Keratinocyte (primary cell): ENCODE data around the gene N4BP3.

Experiments used
- EZH2 ChIP-seq: IDR thresholded peaks from one replicate; pipeline ENCODE4 v1.6.1; 2012; ENCODE audit warnings: inconsistent platforms, mild to moderate bottlenecking, low read length, moderate library complexity
- TF ChIP-seq, protein P1 (sequence below), 3 experiments: IDR thresholded peaks in 1 of 3; conservative IDR thresholded peaks in 1 of 3; optimal IDR thresholded peaks in 1 of 3; 2 replicates in 2 of 3; 3 replicates in 1 of 3; pipeline versions ENCODE3 to v1.5.1; 2011; ENCODE audit warnings: low read length in 3 of 3, mild to moderate bottlenecking in 3 of 3, moderate library complexity in 2 of 3, control low read depth in 1 of 3, inconsistent platforms in 1 of 3; ENCODE audit not compliant: insufficient read depth in 2 of 3; ENCODE audit errors: extremely low read depth in 1 of 3

DNA sequence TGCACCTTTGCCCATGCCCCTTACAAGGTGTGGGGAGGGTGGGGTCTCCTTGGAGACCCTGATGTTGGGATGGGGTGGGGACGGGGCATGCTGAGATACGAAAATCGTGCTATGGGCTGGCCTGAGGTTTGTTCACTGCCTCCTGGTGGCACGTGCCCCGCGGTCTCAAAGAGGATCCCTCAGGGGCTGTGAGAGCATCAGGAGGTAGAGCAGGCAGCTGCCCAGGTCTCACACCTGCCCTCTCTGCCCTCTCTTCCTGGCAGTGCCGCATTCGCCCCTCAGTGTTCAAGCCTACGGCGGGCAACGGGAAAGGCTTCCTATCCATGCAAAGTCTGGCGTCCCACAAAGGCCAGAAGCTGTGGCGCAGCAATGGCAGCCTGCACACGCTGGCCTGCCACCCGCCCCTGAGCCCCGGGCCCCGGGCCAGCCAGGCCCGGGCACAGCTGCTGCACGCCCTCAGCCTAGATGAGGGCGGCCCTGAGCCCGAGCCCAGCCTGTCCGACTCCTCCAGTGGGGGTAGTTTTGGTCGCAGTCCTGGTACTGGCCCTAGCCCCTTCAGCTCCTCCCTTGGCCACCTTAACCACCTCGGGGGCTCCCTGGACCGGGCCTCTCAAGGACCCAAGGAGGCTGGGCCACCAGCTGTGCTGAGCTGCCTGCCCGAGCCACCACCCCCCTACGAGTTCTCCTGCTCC lies 6.7 kb downstream of the N4BP3 start:
- TF ChIP-seq, protein P1, sequence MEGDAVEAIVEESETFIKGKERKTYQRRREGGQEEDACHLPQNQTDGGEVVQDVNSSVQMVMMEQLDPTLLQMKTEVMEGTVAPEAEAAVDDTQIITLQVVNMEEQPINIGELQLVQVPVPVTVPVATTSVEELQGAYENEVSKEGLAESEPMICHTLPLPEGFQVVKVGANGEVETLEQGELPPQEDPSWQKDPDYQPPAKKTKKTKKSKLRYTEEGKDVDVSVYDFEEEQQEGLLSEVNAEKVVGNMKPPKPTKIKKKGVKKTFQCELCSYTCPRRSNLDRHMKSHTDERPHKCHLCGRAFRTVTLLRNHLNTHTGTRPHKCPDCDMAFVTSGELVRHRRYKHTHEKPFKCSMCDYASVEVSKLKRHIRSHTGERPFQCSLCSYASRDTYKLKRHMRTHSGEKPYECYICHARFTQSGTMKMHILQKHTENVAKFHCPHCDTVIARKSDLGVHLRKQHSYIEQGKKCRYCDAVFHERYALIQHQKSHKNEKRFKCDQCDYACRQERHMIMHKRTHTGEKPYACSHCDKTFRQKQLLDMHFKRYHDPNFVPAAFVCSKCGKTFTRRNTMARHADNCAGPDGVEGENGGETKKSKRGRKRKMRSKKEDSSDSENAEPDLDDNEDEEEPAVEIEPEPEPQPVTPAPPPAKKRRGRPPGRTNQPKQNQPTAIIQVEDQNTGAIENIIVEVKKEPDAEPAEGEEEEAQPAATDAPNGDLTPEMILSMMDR (optimal IDR thresholded peaks at IDR 0.05 in 1 of 3, IDR thresholded peaks at IDR 0.05 in 1 of 3, conservative IDR thresholded peaks at IDR 0.05 in 1 of 3; ENCODE audit: extremely low read depth in 1 of 3, insufficient read depth in 2 of 3, low read length in 3 of 3) = no peak
- no peak for TF ChIP-seq EZH2
